B cell (primary cell): Measurements from ENCODE around the gene CHST11. TPM values are rescaled to one million over a fixed set of nuclear protein-coding genes. Genes with fewer than 3 reads are reported as not detected.

Experiments
- ATAC-seq: fragments of 200-7000 bp; cut with Tn5 transposase; one replicate; pipeline ENCODE4 v1.10.0; 2021; ENCODE audit warnings: low read depth, mild to moderate bottlenecking, moderate number of reproducible peaks, moderate library complexity
- CTCF ChIA-PET: fragments of 350-600 bp; sonication (Branson Sonifier 250); formaldehyde crosslinking; loops from one replicate; lab custom pipeline; 2021; ENCODE audit warnings: antibody characterized with exemption, inconsistent platforms; lab: Charles Lee
- POLR2A ChIA-PET: fragments of 350-600 bp; sonication (Branson Sonifier 250); formaldehyde crosslinking; loops from one replicate; lab custom pipeline; 2021; ENCODE audit warnings: antibody characterized with exemption; lab: Charles Lee
- DNase-seq: peaks from one replicate; pipeline ENCODE4 v3.0.0; 2013
- H2AFZ ChIP-seq: 2 replicates; pipeline ENCODE4 v1.6.1; 2012; ENCODE audit warnings: mild to moderate bottlenecking, low read depth, low read length; ENCODE audit not compliant: insufficient read depth, poor library complexity, severe bottlenecking
- H3K27ac ChIP-seq, 2 donors: 1 replicate in 1 of 2; 2 replicates in 1 of 2; pipeline ENCODE4 v1.5.1; 2012 to 2013; ENCODE audit warnings: low read length in 2 of 2, mild to moderate bottlenecking in 2 of 2, moderate library complexity in 1 of 2
- H3K27me3 ChIP-seq, 4 experiments: fragments of 200-600 bp in 1 of 4; sonication (generic) in 1 of 4; replicated peaks in 1 of 4; 1 replicate in 2 of 4; 2 replicates in 2 of 4; pipeline versions ENCODE4 v1.6.1 to v1.7.0; 2013 to 2016; ENCODE audit warnings: low read length in 3 of 4, mild to moderate bottlenecking in 2 of 4, mixed read lengths in 1 of 4, moderate library complexity in 1 of 4; ENCODE audit not compliant: insufficient read depth in 4 of 4, control insufficient read depth in 3 of 4; ENCODE audit errors: control extremely low read depth in 1 of 4
- H3K36me3 ChIP-seq, 2 experiments: replicated peaks in 1 of 2; 1 replicate in 1 of 2; 2 replicates in 1 of 2; pipeline versions ENCODE4 v1.6.1 to v1.7.1; 2013; ENCODE audit warnings: low read length in 1 of 2; ENCODE audit not compliant: insufficient read depth in 2 of 2, control insufficient read depth in 1 of 2; ENCODE audit errors: control extremely low read depth in 1 of 2, extremely low read depth in 1 of 2
- H3K4me1 ChIP-seq, 2 donors: fragments of 200-600 bp in 1 of 2; sonication (generic) in 1 of 2; 1 replicate in 1 of 2; 2 replicates in 1 of 2; pipeline versions ENCODE4 v1.5.1 to v1.6.1; 2013 to 2017; ENCODE audit warnings: low read length in 2 of 2; ENCODE audit not compliant: control insufficient read depth in 2 of 2, insufficient read depth in 2 of 2
- H3K4me2 ChIP-seq: replicated peaks from 2 replicates; pipeline ENCODE3; 2012; ENCODE audit warnings: mild to moderate bottlenecking, low read depth, low read length; ENCODE audit not compliant: poor library complexity, severe bottlenecking
- H3K4me3 ChIP-seq, 5 experiments: fragments of 200-600 bp in 1 of 5; sonication (generic) in 1 of 5; 1 replicate in 3 of 5; 2 replicates in 2 of 5; pipeline versions ENCODE4 v1.5.1 to v1.7.0; 2011 to 2016; ENCODE audit warnings: low read length in 4 of 5, mild to moderate bottlenecking in 4 of 5, low read depth in 2 of 5, control low read depth in 1 of 5, moderate library complexity in 1 of 5; ENCODE audit not compliant: insufficient read depth in 1 of 5; ENCODE audit errors: control extremely low read depth in 1 of 5, extremely low read depth in 1 of 5
- H3K79me2 ChIP-seq: fragments of 200-600 bp; sonication (generic); one replicate; pipeline ENCODE4 v1.6.0; 2016; ENCODE audit warnings: low read length; ENCODE audit not compliant: control insufficient read depth, insufficient read depth
- H3K9ac ChIP-seq: fragments of 200-600 bp; sonication (generic); 2 replicates; pipeline ENCODE4 v1.6.1; 2017; ENCODE audit warnings: mild to moderate bottlenecking, low read length, moderate library complexity
- H3K9me3 ChIP-seq, 3 donors: one replicate each; pipeline versions ENCODE4 v1.6.1 to v1.7.1; 2013; ENCODE audit warnings: low read length in 2 of 3; ENCODE audit not compliant: control insufficient read depth in 2 of 3, insufficient read depth in 1 of 3; ENCODE audit errors: control extremely low read depth in 1 of 3
- H4K20me1 ChIP-seq: 2 replicates; pipeline ENCODE4 v1.6.0; 2012; ENCODE audit warnings: mild to moderate bottlenecking, low read length; ENCODE audit not compliant: insufficient read depth, control insufficient read depth, poor library complexity, severe bottlenecking
- H3K27ac Mint-ChIP-seq: one replicate; pipeline ENCODE4 v1.8.0; 2021; ENCODE audit warnings: mixed read lengths
- H3K27me3 Mint-ChIP-seq: one replicate; pipeline ENCODE4 v1.8.0; 2021; ENCODE audit warnings: mixed read lengths
- H3K4me1 Mint-ChIP-seq: one replicate; pipeline ENCODE4 v1.8.0; 2021; ENCODE audit warnings: mixed read lengths
- H3K4me3 Mint-ChIP-seq: one replicate; pipeline ENCODE4 v1.8.0; 2021; ENCODE audit warnings: mixed read lengths
- H3K9me3 Mint-ChIP-seq: one replicate; pipeline ENCODE4 v1.8.0; 2022; ENCODE audit warnings: mixed read lengths; ENCODE audit not compliant: insufficient read depth
- EZH2 ChIP-seq: IDR thresholded peaks from 2 replicates; pipeline ENCODE4 v1.6.1; 2012; ENCODE audit warnings: borderline replicate concordance, low read depth, mild to moderate bottlenecking, moderate library complexity, low read length; ENCODE audit not compliant: insufficient read depth, poor library complexity, severe bottlenecking
- WGBS: methylation state at CpG from one replicate; pipeline ENCODE4 v1.1.5; 2013; ENCODE audit warnings: missing lambda C conversion rate; ENCODE audit not compliant: insufficient coverage; 5-methylcytosine and 5-hydroxymethylcytosine counted together
- intact Hi-C: fragments of 100-400 bp; cut with micrococcal nuclease; formaldehyde crosslinking; loops from one replicate; pipeline ENCODE4 v1.10.0; 2022
- polyA plus RNA-seq: library from polyadenylated mRNA; depleted of rRNA; stranded (reverse); fragments of >200 nt; gene quantifications from 2 replicates; pipeline ENCODE4 v1.2.3, GENCODE V29; 2012
- total RNA-seq, 2 donors: library from RNA; stranded (reverse); fragments of 120-200 nt in 1 of 2; gene quantifications; 1 replicate in 1 of 2; 2 replicates in 1 of 2; pipeline versions ENCODE4 v1.2.3 to v1.2.4, GENCODE V29; 2013 to 2022
- TF ChIP-seq, protein P1 (sequence below): fragments of 200-600 bp; IDR thresholded peaks from one replicate; pipeline ENCODE4 v1.8.0; 2022; ENCODE audit warnings: antibody characterized with exemption, mild to moderate bottlenecking

CHST11 gene
- total and polyA plus RNA-seq, 2 donors (not counting 1 experiment from before 2014, with no cell fraction given), result 46.3 to 152 TPM

DNA sequence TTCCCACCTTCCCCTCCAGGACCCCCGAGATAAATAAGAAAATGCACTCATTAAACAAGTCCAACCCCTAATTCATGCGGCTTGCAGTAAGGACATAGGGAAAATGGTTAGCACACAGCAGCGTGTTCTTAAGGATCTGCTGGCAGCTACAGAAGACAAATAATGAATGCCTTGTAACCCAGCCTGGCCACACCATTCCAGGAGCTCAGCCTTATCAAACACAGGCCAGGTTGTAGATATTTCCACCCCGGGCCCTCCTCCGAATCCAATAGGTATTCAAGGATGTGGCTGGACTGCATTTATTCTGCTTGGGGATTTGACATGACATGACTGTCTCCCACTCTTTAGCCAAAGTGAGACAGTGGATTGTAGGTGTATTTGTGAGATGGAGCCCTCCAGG, 256.2 kb downstream of the CHST11 start:
- peak overlapping the region; percentile 47 for H3K27ac Mint-ChIP-seq
- peaks cover 0 to 14% of the 10 kb centered on the region in 2 experiments for H3K36me3 ChIP-seq
- H3K27me3 Mint-ChIP-seq, result no peaks in the 10 kb centered on the region
- no peak for TF ChIP-seq EZH2
- TF ChIP-seq, protein P1, sequence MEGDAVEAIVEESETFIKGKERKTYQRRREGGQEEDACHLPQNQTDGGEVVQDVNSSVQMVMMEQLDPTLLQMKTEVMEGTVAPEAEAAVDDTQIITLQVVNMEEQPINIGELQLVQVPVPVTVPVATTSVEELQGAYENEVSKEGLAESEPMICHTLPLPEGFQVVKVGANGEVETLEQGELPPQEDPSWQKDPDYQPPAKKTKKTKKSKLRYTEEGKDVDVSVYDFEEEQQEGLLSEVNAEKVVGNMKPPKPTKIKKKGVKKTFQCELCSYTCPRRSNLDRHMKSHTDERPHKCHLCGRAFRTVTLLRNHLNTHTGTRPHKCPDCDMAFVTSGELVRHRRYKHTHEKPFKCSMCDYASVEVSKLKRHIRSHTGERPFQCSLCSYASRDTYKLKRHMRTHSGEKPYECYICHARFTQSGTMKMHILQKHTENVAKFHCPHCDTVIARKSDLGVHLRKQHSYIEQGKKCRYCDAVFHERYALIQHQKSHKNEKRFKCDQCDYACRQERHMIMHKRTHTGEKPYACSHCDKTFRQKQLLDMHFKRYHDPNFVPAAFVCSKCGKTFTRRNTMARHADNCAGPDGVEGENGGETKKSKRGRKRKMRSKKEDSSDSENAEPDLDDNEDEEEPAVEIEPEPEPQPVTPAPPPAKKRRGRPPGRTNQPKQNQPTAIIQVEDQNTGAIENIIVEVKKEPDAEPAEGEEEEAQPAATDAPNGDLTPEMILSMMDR, result no peak
- intact Hi-C loops, result no loop called here
- 100% methylated on average over 1 of the region's 5 CpGs for WGBS
- no peak overlapping the region for H3K4me2 ChIP-seq
- no peaks in the 10 kb centered on the region for H3K27me3 ChIP-seq
- no peak for ATAC-seq
- peaks cover 3 to 18% of the 10 kb centered on the region in 2 donors for H3K4me1 ChIP-seq
- no peaks in the 10 kb centered on the region for H3K9me3 ChIP-seq
- H3K79me2 ChIP-seq, result peaks cover 27% of the 10 kb centered on the region
- no peak overlapping the region for H2AFZ ChIP-seq
- peaks cover 35% of the 10 kb centered on the region for H3K4me1 Mint-ChIP-seq
- no peak overlapping the region for H3K27ac ChIP-seq
- peaks cover 61% of the 10 kb centered on the region for H4K20me1 ChIP-seq
- H3K9me3 Mint-ChIP-seq, result no peaks in the 10 kb centered on the region
- ChIA-PET CTCF (no interaction called here), POLR2A (interaction anchor here (0.5 kb wide), 1 partner anchor 333 kb away, joined by 3 read pairs; no protein-coding TSS in a partner anchor)
- no peak overlapping the region for H3K4me3 Mint-ChIP-seq
- no peak overlapping the region for H3K4me3 ChIP-seq
- H3K9ac ChIP-seq, result no peak overlapping the region
- no peak for DNase-seq

DNA sequence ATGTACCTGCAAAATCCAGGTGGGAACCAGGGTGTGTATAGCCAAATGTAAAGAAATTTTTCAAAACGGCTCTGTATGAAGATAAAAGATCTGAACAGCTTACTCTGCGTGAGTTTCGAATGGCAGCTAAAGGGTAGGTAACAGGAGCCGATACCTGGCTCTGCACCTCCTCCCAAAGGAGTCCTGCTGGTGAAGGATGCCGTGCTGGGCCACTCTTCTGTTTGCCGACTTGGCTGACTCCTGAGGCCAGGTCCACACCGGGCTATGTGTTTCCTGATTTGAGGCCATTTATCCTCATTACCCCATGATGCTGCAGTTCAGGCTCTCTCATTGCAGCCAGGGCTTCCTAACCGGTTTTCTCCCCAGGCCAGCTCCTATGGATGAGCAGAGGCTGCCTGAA, 256.7 kb downstream of the CHST11 start:
- 88% methylated on average over 8 of the region's 8 CpGs for WGBS
- peaks cover 37% of the 10 kb centered on the region for H3K4me1 Mint-ChIP-seq
- peaks cover 61% of the 10 kb centered on the region for H4K20me1 ChIP-seq
- intact Hi-C loops, result no loop called here
- H2AFZ ChIP-seq, result no peak overlapping the region
- DNase-seq (no peak), ATAC-seq (no peak)
- H3K4me1 ChIP-seq, result peaks cover 3 to 18% of the 10 kb centered on the region in 2 donors
- H3K36me3 ChIP-seq, result peaks cover 0 to 14% of the 10 kb centered on the region in 2 experiments
- TF ChIP-seq, protein P1, result no peak
- no peak for TF ChIP-seq EZH2
- no peaks in the 10 kb centered on the region for H3K9me3 Mint-ChIP-seq
- H3K79me2 ChIP-seq, result peaks cover 22% of the 10 kb centered on the region
- POLR2A ChIA-PET, result interaction anchor here (0.5 kb wide), 1 partner anchor 334 kb away, joined by 3 read pairs; no protein-coding TSS in a partner anchor
- H3K27me3 ChIP-seq, result no peaks in the 10 kb centered on the region
- CTCF ChIA-PET, result no interaction called here
- H3K9me3 ChIP-seq, result no peaks in the 10 kb centered on the region
- H3K9ac ChIP-seq, result no peak overlapping the region
- no peak overlapping the region for H3K4me3 ChIP-seq
- no peak overlapping the region for H3K4me3 Mint-ChIP-seq
- H3K27ac ChIP-seq, result no peak overlapping the region
- peak overlapping the region; percentile 47 for H3K27ac Mint-ChIP-seq
- no peak overlapping the region for H3K4me2 ChIP-seq
- no peaks in the 10 kb centered on the region for H3K27me3 Mint-ChIP-seq
